ENCODE data around the gene SNORC.

SNORC gene

DNA sequence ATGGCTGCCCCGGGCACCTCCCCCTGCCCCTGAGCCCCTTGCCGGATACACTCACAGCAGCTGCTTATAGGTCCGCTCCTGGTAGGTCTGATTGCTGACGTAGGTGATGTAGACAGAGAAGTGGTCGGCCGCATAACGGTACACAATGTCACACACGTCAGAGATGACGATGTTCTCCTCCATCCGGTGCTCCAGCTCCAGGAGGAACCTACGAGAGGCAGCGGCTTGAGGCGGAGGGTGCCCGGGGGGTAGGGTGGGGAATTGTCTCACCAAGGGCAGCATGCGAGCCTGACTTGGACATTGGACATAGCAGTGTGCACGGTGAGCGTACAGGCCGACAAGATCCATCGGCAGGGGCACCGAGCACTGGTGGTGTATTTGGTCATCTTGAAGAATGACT is 22.8 kb downstream of the SNORC start:
- no peaks in the 10 kb centered on the region for H3K36me3 ChIP-seq (ENCODE audit: insufficient read depth)
- H3K4me1 ChIP-seq (ENCODE audit: low read depth, poor library complexity, severe bottlenecking) = no peaks in the 10 kb centered on the region
- no peak overlapping the region for H3K4me2 ChIP-seq
- TF ChIP-seq, protein P1, sequence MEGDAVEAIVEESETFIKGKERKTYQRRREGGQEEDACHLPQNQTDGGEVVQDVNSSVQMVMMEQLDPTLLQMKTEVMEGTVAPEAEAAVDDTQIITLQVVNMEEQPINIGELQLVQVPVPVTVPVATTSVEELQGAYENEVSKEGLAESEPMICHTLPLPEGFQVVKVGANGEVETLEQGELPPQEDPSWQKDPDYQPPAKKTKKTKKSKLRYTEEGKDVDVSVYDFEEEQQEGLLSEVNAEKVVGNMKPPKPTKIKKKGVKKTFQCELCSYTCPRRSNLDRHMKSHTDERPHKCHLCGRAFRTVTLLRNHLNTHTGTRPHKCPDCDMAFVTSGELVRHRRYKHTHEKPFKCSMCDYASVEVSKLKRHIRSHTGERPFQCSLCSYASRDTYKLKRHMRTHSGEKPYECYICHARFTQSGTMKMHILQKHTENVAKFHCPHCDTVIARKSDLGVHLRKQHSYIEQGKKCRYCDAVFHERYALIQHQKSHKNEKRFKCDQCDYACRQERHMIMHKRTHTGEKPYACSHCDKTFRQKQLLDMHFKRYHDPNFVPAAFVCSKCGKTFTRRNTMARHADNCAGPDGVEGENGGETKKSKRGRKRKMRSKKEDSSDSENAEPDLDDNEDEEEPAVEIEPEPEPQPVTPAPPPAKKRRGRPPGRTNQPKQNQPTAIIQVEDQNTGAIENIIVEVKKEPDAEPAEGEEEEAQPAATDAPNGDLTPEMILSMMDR (conservative IDR thresholded peaks at IDR 0.05; ENCODE audit: low read depth, low read length) = no peak
- no peaks in the 10 kb centered on the region for H3K79me2 ChIP-seq (ENCODE audit: insufficient read depth, low read depth)
- no peak overlapping the region for H3K4me3 ChIP-seq (IDR thresholded peaks at IDR 0.05; ENCODE audit: insufficient read depth, low read depth, low read length)
- H3K27me3 ChIP-seq (ENCODE audit: insufficient read depth, low read depth) = no peaks in the 10 kb centered on the region
- no peaks in the 10 kb centered on the region for H4K20me1 ChIP-seq (ENCODE audit: insufficient read depth)
- H3K9ac ChIP-seq = no peak overlapping the region
- H2AFZ ChIP-seq (ENCODE audit: low read depth) = no peak overlapping the region
- H3K27ac ChIP-seq = no peak overlapping the region

DNA sequence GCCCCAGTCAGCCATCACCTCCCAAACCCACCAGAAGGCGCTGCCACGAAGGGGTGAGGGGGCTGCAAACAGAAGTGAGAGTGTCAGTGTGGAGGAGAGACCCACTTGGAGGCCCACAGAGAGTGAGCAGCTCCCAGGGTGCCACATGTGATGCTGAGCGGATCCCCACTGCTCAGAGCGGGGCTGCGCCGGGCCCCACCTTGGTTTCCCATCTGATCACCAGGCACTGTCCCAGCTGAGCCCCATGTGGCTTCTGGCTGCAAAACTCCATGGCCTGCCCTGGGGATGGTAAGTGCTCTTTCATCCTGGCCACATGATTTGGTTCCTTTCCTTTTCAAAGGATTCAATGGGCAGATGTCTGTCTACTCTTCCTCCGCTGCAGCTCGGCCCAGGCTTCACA is 23.8 kb downstream of the SNORC start:
- Histone ChIP-seq H4K20me1 (ENCODE audit: insufficient read depth) (no peaks in the 10 kb centered on the region), H3K4me1 (ENCODE audit: low read depth, poor library complexity, severe bottlenecking) (no peaks in the 10 kb centered on the region), H3K27ac (no peak overlapping the region), H3K4me2 (no peak overlapping the region), H3K36me3 (ENCODE audit: insufficient read depth) (no peaks in the 10 kb centered on the region), H2AFZ (ENCODE audit: low read depth) (no peak overlapping the region), H3K9ac (no peak overlapping the region), H3K27me3 (ENCODE audit: insufficient read depth, low read depth) (no peaks in the 10 kb centered on the region), H3K4me3 (IDR thresholded peaks at IDR 0.05; ENCODE audit: insufficient read depth, low read depth, low read length) (no peak overlapping the region), H3K79me2 (ENCODE audit: insufficient read depth, low read depth) (no peaks in the 10 kb centered on the region)
- TF ChIP-seq, protein P1 (conservative IDR thresholded peaks at IDR 0.05; ENCODE audit: low read depth, low read length) = no peak

GRCh38 chr2:232894251-232894650 is 24.2 kb downstream of the SNORC start:
- Histone ChIP-seq H3K27ac (no peak overlapping the region), H2AFZ (ENCODE audit: low read depth) (no peak overlapping the region), H3K36me3 (ENCODE audit: insufficient read depth) (no peaks in the 10 kb centered on the region), H3K4me1 (ENCODE audit: low read depth, poor library complexity, severe bottlenecking) (no peaks in the 10 kb centered on the region), H3K27me3 (ENCODE audit: insufficient read depth, low read depth) (no peaks in the 10 kb centered on the region), H3K9ac (no peak overlapping the region), H3K4me2 (no peak overlapping the region), H3K79me2 (ENCODE audit: insufficient read depth, low read depth) (no peaks in the 10 kb centered on the region), H3K4me3 (IDR thresholded peaks at IDR 0.05; ENCODE audit: insufficient read depth, low read depth, low read length) (no peak overlapping the region), H4K20me1 (ENCODE audit: insufficient read depth) (no peaks in the 10 kb centered on the region)
- TF ChIP-seq, protein P1 (conservative IDR thresholded peaks at IDR 0.05; ENCODE audit: low read depth, low read length) = no peak

- H4K20me1 ChIP-seq (ENCODE audit: insufficient read depth) = no peaks in the 10 kb centered on the region
- TF ChIP-seq, protein P1 (conservative IDR thresholded peaks at IDR 0.05; ENCODE audit: low read depth, low read length) = no peak
- H3K79me2 ChIP-seq (ENCODE audit: insufficient read depth, low read depth) = no peaks in the 10 kb centered on the region
- no peak overlapping the region for H3K27ac ChIP-seq
- no peaks in the 10 kb centered on the region for H3K36me3 ChIP-seq (ENCODE audit: insufficient read depth)
- no peak overlapping the region for H3K4me2 ChIP-seq
- H3K27me3 ChIP-seq (ENCODE audit: insufficient read depth, low read depth) = no peaks in the 10 kb centered on the region
- no peak overlapping the region for H3K9ac ChIP-seq
- no peak overlapping the region for H3K4me3 ChIP-seq (IDR thresholded peaks at IDR 0.05; ENCODE audit: insufficient read depth, low read depth, low read length)
- no peak overlapping the region for H2AFZ ChIP-seq (ENCODE audit: low read depth)
- H3K4me1 ChIP-seq (ENCODE audit: low read depth, poor library complexity, severe bottlenecking) = no peaks in the 10 kb centered on the region
Observed at GRCh38 chr2:232894746-232895145, 24.7 kb downstream of the SNORC start.
